Measurements from ENCODE around the gene PTPN7.

Gene PTPN7

GRCh38 chr1:202134645-202135172 is 25.7 kb downstream of the PTPN7 start:
- H3K4me1 ChIP-seq (ENCODE audit: low read length): no peaks in the 10 kb centered on the region
- no peak overlapping the region for H3K9ac ChIP-seq (ENCODE audit: low read length)
- H3K9me3 ChIP-seq (ENCODE audit: insufficient read depth, low read length): no peaks in the 10 kb centered on the region
- no peak overlapping the region for H3K27ac ChIP-seq (ENCODE audit: low read length)
- peaks cover 28% of the 10 kb centered on the region for H4K20me1 ChIP-seq (ENCODE audit: insufficient read depth, low read length)
- H3K79me2 ChIP-seq (ENCODE audit: low read length): peaks cover 18% of the 10 kb centered on the region
- H2AFZ ChIP-seq (ENCODE audit: low read depth, low read length): no peak overlapping the region
- H3K27me3 ChIP-seq (ENCODE audit: low read depth, low read length): no peaks in the 10 kb centered on the region
- no peak overlapping the region for H3K4me2 ChIP-seq (ENCODE audit: low read length)
- TF ChIP-seq CTCF (IDR thresholded peaks at IDR 0.05; ENCODE audit: low read depth, low read length): no peak
- TF ChIP-seq EZH2phosphoT487 (IDR thresholded peaks at IDR 0.05; ENCODE audit: low read depth): no peak
- H3K4me3 ChIP-seq (ENCODE audit: low read length): no peak overlapping the region
- peaks cover 39% of the 10 kb centered on the region for H3K36me3 ChIP-seq (replicated peaks; ENCODE audit: low read depth, low read length)

GRCh38 chr1:202133989-202134388 is 26.4 kb downstream of the PTPN7 start:
- no peak overlapping the region for H3K9ac ChIP-seq (ENCODE audit: low read length)

GRCh38 chr1:202133496-202133895 is 26.9 kb downstream of the PTPN7 start:
- Histone ChIP-seq H3K36me3 (replicated peaks; ENCODE audit: low read depth, low read length) (peaks cover 36% of the 10 kb centered on the region), H4K20me1 (ENCODE audit: insufficient read depth, low read length) (peaks cover 20% of the 10 kb centered on the region), H3K4me2 (ENCODE audit: low read length) (no peak overlapping the region), H3K4me3 (ENCODE audit: low read length) (no peak overlapping the region), H2AFZ (ENCODE audit: low read depth, low read length) (no peak overlapping the region), H3K9me3 (ENCODE audit: insufficient read depth, low read length) (no peaks in the 10 kb centered on the region), H3K4me1 (ENCODE audit: low read length) (no peaks in the 10 kb centered on the region), H3K27me3 (ENCODE audit: low read depth, low read length) (no peaks in the 10 kb centered on the region), H3K79me2 (ENCODE audit: low read length) (peaks cover 9% of the 10 kb centered on the region), H3K27ac (ENCODE audit: low read length) (no peak overlapping the region), H3K9ac (ENCODE audit: low read length) (no peak overlapping the region)
- TF ChIP-seq CTCF (IDR thresholded peaks at IDR 0.05; ENCODE audit: low read depth, low read length): no peak
- no peak for TF ChIP-seq EZH2phosphoT487 (IDR thresholded peaks at IDR 0.05; ENCODE audit: low read depth)

More at GRCh38 chr1:202133989-202134388, 26.4 kb downstream of the PTPN7 start:
- H3K27ac ChIP-seq (ENCODE audit: low read length): no peak overlapping the region
- no peaks in the 10 kb centered on the region for H3K4me1 ChIP-seq (ENCODE audit: low read length)
- no peak overlapping the region for H3K4me3 ChIP-seq (ENCODE audit: low read length)
- no peak for TF ChIP-seq CTCF (IDR thresholded peaks at IDR 0.05; ENCODE audit: low read depth, low read length)
- no peak for TF ChIP-seq EZH2phosphoT487 (IDR thresholded peaks at IDR 0.05; ENCODE audit: low read depth)
- peaks cover 14% of the 10 kb centered on the region for H3K79me2 ChIP-seq (ENCODE audit: low read length)
- H3K36me3 ChIP-seq (replicated peaks; ENCODE audit: low read depth, low read length): peaks cover 39% of the 10 kb centered on the region
- no peaks in the 10 kb centered on the region for H3K9me3 ChIP-seq (ENCODE audit: insufficient read depth, low read length)
- no peaks in the 10 kb centered on the region for H3K27me3 ChIP-seq (ENCODE audit: low read depth, low read length)
- no peak overlapping the region for H3K4me2 ChIP-seq (ENCODE audit: low read length)
- peaks cover 25% of the 10 kb centered on the region for H4K20me1 ChIP-seq (ENCODE audit: insufficient read depth, low read length)
- H2AFZ ChIP-seq (ENCODE audit: low read depth, low read length): no peak overlapping the region

GRCh38 chr1:202133001-202133400 is 27.4 kb downstream of the PTPN7 start:
- Histone ChIP-seq H3K27ac (ENCODE audit: low read length) (no peak overlapping the region), H3K36me3 (replicated peaks; ENCODE audit: low read depth, low read length) (peaks cover 34% of the 10 kb centered on the region), H3K4me3 (ENCODE audit: low read length) (no peak overlapping the region), H4K20me1 (ENCODE audit: insufficient read depth, low read length) (peaks cover 15% of the 10 kb centered on the region), H3K4me1 (ENCODE audit: low read length) (no peaks in the 10 kb centered on the region), H2AFZ (ENCODE audit: low read depth, low read length) (no peak overlapping the region), H3K79me2 (ENCODE audit: low read length) (peaks cover 4% of the 10 kb centered on the region; the same call in 1 of the 2 replicates), H3K9me3 (ENCODE audit: insufficient read depth, low read length) (no peaks in the 10 kb centered on the region), H3K9ac (ENCODE audit: low read length) (no peak overlapping the region), H3K4me2 (ENCODE audit: low read length) (no peak overlapping the region), H3K27me3 (ENCODE audit: low read depth, low read length) (no peaks in the 10 kb centered on the region)
- TF ChIP-seq CTCF (IDR thresholded peaks at IDR 0.05; ENCODE audit: low read depth, low read length) (no peak), EZH2phosphoT487 (IDR thresholded peaks at IDR 0.05; ENCODE audit: low read depth) (no peak)

Data from OCI-LY3 (cell line).